CD14-positive monocyte (primary cell): Measurements from ENCODE around the gene FBXL4. TPM values are rescaled to one million over a fixed set of nuclear protein-coding genes. Genes with fewer than 3 reads are reported as not detected.

ENCODE experiments used
- DNase-seq, 3 donors: peaks; one replicate each; pipeline ENCODE4 v3.0.0-alpha.2; 2011 to 2022
- H2AFZ ChIP-seq: 2 replicates; pipeline ENCODE4 v1.6.0; 2012; ENCODE audit warnings: mild to moderate bottlenecking, low read depth, low read length, inconsistent platforms; ENCODE audit not compliant: insufficient read depth, poor library complexity, severe bottlenecking
- H3K27ac ChIP-seq, 2 donors: 1 replicate in 1 of 2; 2 replicates in 1 of 2; pipeline ENCODE4 v1.5.1; 2012 to 2013; ENCODE audit warnings: low read length in 2 of 2, control low read depth in 1 of 2, inconsistent platforms in 1 of 2, low read depth in 1 of 2, mild to moderate bottlenecking in 1 of 2
- H3K27me3 ChIP-seq, 2 donors: one replicate each; pipeline versions ENCODE4 v1.6.0 to v1.6.1; 2011 to 2013; ENCODE audit warnings: low read length in 2 of 2; ENCODE audit not compliant: control insufficient read depth in 2 of 2, insufficient read depth in 2 of 2
- H3K36me3 ChIP-seq, 2 donors: replicated peaks in 1 of 2; 1 replicate in 1 of 2; 2 replicates in 1 of 2; pipeline versions ENCODE4 v1.5.1 to v1.6.1; 2012 to 2013; ENCODE audit warnings: low read length in 2 of 2, control low read depth in 1 of 2, inconsistent platforms in 1 of 2, mild to moderate bottlenecking in 1 of 2; ENCODE audit not compliant: insufficient read depth in 2 of 2, control insufficient read depth in 1 of 2
- H3K4me1 ChIP-seq, 2 donors: 1 replicate in 1 of 2; 2 replicates in 1 of 2; pipeline versions ENCODE4 v1.5.1 to v1.6.1; 2012 to 2013; ENCODE audit warnings: low read length in 2 of 2, control low read depth in 1 of 2, inconsistent platforms in 1 of 2, mild to moderate bottlenecking in 1 of 2, moderate library complexity in 1 of 2; ENCODE audit not compliant: insufficient read depth in 2 of 2, control insufficient read depth in 1 of 2
- H3K4me2 ChIP-seq: replicated peaks from 2 replicates; pipeline ENCODE3; 2012; ENCODE audit warnings: low read length, moderate library complexity, mild to moderate bottlenecking; ENCODE audit not compliant: poor library complexity, severe bottlenecking; ENCODE audit errors: extremely low read depth
- H3K4me3 ChIP-seq, 3 experiments: fragments of 200-600 bp in 1 of 3; sonication (generic) in 1 of 3; replicated peaks in 1 of 3; 1 replicate in 2 of 3; 2 replicates in 1 of 3; pipeline ENCODE4 v1.5.1; 2011 to 2013; ENCODE audit warnings: low read length in 3 of 3, mild to moderate bottlenecking in 3 of 3, control low read depth in 2 of 3, low read depth in 2 of 3, inconsistent platforms in 1 of 3, moderate library complexity in 1 of 3
- H3K79me2 ChIP-seq: 2 replicates; pipeline ENCODE4 v1.6.0; 2012; ENCODE audit warnings: mild to moderate bottlenecking, control low read depth, inconsistent platforms, low read length, moderate library complexity; ENCODE audit not compliant: insufficient read depth
- H3K9ac ChIP-seq: 2 replicates; pipeline ENCODE4 v1.6.0; 2017; ENCODE audit warnings: low read length, mild to moderate bottlenecking; ENCODE audit not compliant: insufficient read depth, poor library complexity, severe bottlenecking
- H3K9me3 ChIP-seq, 2 donors: replicated peaks in 1 of 2; 1 replicate in 1 of 2; 2 replicates in 1 of 2; pipeline versions ENCODE4 v1.5.1 to v1.6.1; 2012 to 2013; ENCODE audit warnings: low read length in 2 of 2, control low read depth in 1 of 2; ENCODE audit not compliant: control insufficient read depth in 1 of 2, insufficient read depth in 1 of 2
- H4K20me1 ChIP-seq: 2 replicates; pipeline ENCODE4 v1.6.0; 2012; ENCODE audit warnings: mild to moderate bottlenecking, low read length, control low read depth, moderate library complexity; ENCODE audit not compliant: insufficient read depth
- H3K27ac Mint-ChIP-seq, 7 donors: one replicate each; pipeline ENCODE4 v1.8.0; 2020; ENCODE audit warnings: mild to moderate bottlenecking in 7 of 7, mixed read lengths in 7 of 7, moderate library complexity in 6 of 7, inconsistent platforms in 2 of 7
- H3K27me3 Mint-ChIP-seq, 3 donors: one replicate each; pipeline ENCODE4 v1.8.0; 2021 to 2022; ENCODE audit warnings: low read depth in 3 of 3, mild to moderate bottlenecking in 3 of 3, mixed read lengths in 3 of 3, moderate library complexity in 3 of 3, inconsistent platforms in 1 of 3
- H3K36me3 Mint-ChIP-seq, 2 donors: one replicate each; pipeline ENCODE4 v1.8.0; 2020; ENCODE audit warnings: mixed read lengths in 2 of 2, inconsistent platforms in 1 of 2, mild to moderate bottlenecking in 1 of 2
- H3K4me1 Mint-ChIP-seq: one replicate; pipeline ENCODE4 v1.8.0; 2020; ENCODE audit warnings: mild to moderate bottlenecking, mixed read lengths
- H3K4me3 Mint-ChIP-seq, 2 donors: one replicate each; pipeline ENCODE4 v1.8.0; 2020; ENCODE audit warnings: mild to moderate bottlenecking in 2 of 2, mixed read lengths in 2 of 2, moderate library complexity in 1 of 2
- H3K9me3 Mint-ChIP-seq, 7 donors: one replicate each; pipeline ENCODE4 v1.8.0; 2020 to 2022; ENCODE audit warnings: mixed read lengths in 7 of 7, mild to moderate bottlenecking in 6 of 7, moderate library complexity in 6 of 7, inconsistent platforms in 2 of 7
- WGBS: methylation state at CpG from one replicate; pipeline ENCODE4 v1.1.5; 2013; ENCODE audit warnings: missing lambda C conversion rate; ENCODE audit not compliant: insufficient coverage; 5-methylcytosine and 5-hydroxymethylcytosine counted together
- intact Hi-C, 2 donors: fragments of 100-400 bp; cut with micrococcal nuclease; formaldehyde crosslinking; loops; one replicate each; pipeline versions ENCODE4 v1.15.0 to v1.15.1; 2023
- polyA plus RNA-seq, 3 donors: library from polyadenylated mRNA; depleted of rRNA in 1 of 3; unstranded in 2 of 3; stranded (reverse) in 1 of 3; fragments of 300-500 nt in 2 of 3; fragments of >200 nt in 1 of 3; fragmentation: Illumina TruSeq in 2 of 3; gene quantifications; 1 replicate in 2 of 3; 2 replicates in 1 of 3; pipeline ENCODE4 v1.2.3, GENCODE V29; 2012 to 2021
- TF ChIP-seq, protein P1 (sequence below): fragments of 200-600 bp; IDR thresholded peaks from one replicate; pipeline ENCODE4 v1.8.0; 2022; ENCODE audit warnings: antibody characterized with exemption, mild to moderate bottlenecking

The FBXL4 gene
- polyA plus RNA-seq, 3 donors = 5.7 to 10.9 (median 8.6) TPM

DNA sequence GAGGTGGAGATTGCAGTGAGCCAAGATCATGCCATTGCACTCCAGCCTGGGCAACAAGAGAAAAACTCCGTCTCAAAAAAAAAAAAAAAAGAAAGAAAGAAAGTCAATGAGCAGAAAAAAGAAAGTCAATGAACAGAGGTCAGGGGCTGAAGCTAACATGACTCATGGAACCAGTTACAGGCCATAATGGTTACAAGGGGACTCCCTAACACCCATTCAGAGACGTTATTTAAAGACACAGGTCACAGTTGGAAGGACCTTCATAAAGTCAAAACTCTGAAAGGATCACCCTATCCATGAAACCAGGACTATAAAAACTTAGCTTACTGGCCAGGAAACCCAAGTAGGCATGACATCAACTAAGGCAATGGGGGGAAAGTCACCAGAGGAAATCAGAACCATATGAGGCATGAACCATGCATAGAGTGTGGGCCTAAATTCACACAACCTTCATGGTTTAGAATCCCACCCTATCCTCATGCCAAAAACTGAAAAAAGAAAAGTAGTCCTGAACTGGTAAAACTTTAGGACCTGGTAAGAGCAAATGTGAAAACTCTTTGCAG is 18.2 kb downstream of the FBXL4 start:
- Histone ChIP-seq H4K20me1 (peaks cover 23% of the 10 kb centered on the region), H3K36me3 (peaks cover 7 to 26% of the 10 kb centered on the region in 2 donors), H2AFZ (no peak overlapping the region), H3K27me3 (no peaks in the 10 kb centered on the region), H3K79me2 (no peaks in the 10 kb centered on the region), H3K9ac (no peak overlapping the region), H3K4me3 (no peak overlapping the region), H3K9me3 (no peaks in the 10 kb centered on the region), H3K4me2 (no peak overlapping the region), H3K27ac (no peak overlapping the region), H3K4me1 (peaks cover 4 to 6% of the 10 kb centered on the region in 2 donors)
- TF ChIP-seq, protein P1, sequence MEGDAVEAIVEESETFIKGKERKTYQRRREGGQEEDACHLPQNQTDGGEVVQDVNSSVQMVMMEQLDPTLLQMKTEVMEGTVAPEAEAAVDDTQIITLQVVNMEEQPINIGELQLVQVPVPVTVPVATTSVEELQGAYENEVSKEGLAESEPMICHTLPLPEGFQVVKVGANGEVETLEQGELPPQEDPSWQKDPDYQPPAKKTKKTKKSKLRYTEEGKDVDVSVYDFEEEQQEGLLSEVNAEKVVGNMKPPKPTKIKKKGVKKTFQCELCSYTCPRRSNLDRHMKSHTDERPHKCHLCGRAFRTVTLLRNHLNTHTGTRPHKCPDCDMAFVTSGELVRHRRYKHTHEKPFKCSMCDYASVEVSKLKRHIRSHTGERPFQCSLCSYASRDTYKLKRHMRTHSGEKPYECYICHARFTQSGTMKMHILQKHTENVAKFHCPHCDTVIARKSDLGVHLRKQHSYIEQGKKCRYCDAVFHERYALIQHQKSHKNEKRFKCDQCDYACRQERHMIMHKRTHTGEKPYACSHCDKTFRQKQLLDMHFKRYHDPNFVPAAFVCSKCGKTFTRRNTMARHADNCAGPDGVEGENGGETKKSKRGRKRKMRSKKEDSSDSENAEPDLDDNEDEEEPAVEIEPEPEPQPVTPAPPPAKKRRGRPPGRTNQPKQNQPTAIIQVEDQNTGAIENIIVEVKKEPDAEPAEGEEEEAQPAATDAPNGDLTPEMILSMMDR = no peak
- Mint-ChIP-seq H3K4me1 (peaks cover 17% of the 10 kb centered on the region), H3K9me3 (peaks cover 0 to 3% (median 0%) of the 10 kb centered on the region in 7 donors), H3K27me3 (no peaks in the 10 kb centered on the region), H3K27ac (peak overlapping the region in 1 of 7 donors; percentile 61), H3K36me3 (peaks cover 18 to 36% of the 10 kb centered on the region in 2 donors), H3K4me3 (no peak overlapping the region)
- DNase-seq = no peak
- 80% methylated on average over 1 of the region's 2 CpGs for WGBS
- intact Hi-C loops = no loop called here

DNA sequence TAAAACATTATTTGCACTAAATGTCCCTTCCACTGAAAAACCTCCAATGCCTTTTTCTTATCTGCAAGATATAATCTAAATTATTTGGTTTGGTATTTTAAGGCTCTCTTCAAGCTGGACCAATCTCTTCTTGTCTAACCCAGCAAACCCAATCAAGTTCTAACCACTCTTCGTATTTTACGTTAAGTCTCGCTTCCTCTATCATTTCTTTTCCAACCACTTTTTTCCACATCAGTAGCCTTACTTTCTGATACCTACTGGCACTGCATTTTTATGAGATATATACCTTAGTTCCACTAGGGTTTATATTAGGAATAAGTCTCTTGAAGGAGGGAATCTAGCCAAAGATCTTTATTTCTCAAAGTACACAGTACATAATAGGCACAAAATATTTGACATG is 19.1 kb downstream of the FBXL4 start:
- Histone ChIP-seq H2AFZ (no peak overlapping the region), H3K4me1 (peaks cover 4 to 6% of the 10 kb centered on the region in 2 donors), H3K4me3 (no peak overlapping the region), H3K27ac (no peak overlapping the region), H3K36me3 (peaks cover 7 to 30% of the 10 kb centered on the region in 2 donors), H3K27me3 (no peaks in the 10 kb centered on the region), H3K9ac (no peak overlapping the region), H3K79me2 (no peaks in the 10 kb centered on the region), H3K4me2 (no peak overlapping the region), H3K9me3 (no peaks in the 10 kb centered on the region), H4K20me1 (peaks cover 22% of the 10 kb centered on the region)
- peaks cover 0 to 3% (median 0%) of the 10 kb centered on the region in 7 donors for H3K9me3 Mint-ChIP-seq
- peaks cover 18 to 35% of the 10 kb centered on the region in 2 donors for H3K36me3 Mint-ChIP-seq
- no peak for DNase-seq
- TF ChIP-seq, protein P1 = no peak
- peaks cover 16% of the 10 kb centered on the region for H3K4me1 Mint-ChIP-seq
- intact Hi-C loops = no loop called here
- peak overlapping the region in 1 of 7 donors; percentile 44 for H3K27ac Mint-ChIP-seq
- H3K27me3 Mint-ChIP-seq = no peaks in the 10 kb centered on the region
- H3K4me3 Mint-ChIP-seq = no peak overlapping the region
- WGBS = no CpG with 5 or more reads among the region's 3 CpGs
